SK-N-SH (cell line): Measurements from ENCODE around the gene SHLD2. TPM values are rescaled to one million over a fixed set of nuclear protein-coding genes. Genes with fewer than 3 reads are reported as not detected.
"Not testable (repeated sequence)": the region's sequence is repeated elsewhere in the genome, so short reads cannot be mapped to it uniquely, and the experiment has no call there.

Source experiments
- CTCF ChIA-PET: fragments of 300-600, 350-600 bp; formaldehyde crosslinking; extraction: SDS; loops from one replicate; lab custom pipeline; 2021; lab: Yijun Ruan, JAX
- POLR2A ChIA-PET: fragments of 350-600 bp; sonication (Branson Sonifier 250); formaldehyde crosslinking; extraction: SDS; loops from one replicate; lab custom pipeline; 2020; ENCODE audit warnings: antibody characterized with exemption, inconsistent platforms; lab: Yijun Ruan, JAX
- DNase-seq: peaks from one replicate; pipeline ENCODE4 v3.0.0; 2012
- H2AFZ ChIP-seq: fragments of 200-600 bp; sonication (generic); 2 replicates; pipeline ENCODE4 v1.8.1; 2016; ENCODE audit warnings: antibody characterized with exemption, mild to moderate bottlenecking, low read depth
- H3F3A ChIP-seq: fragments of 200-600 bp; sonication (generic); replicated peaks from 2 replicates; pipeline ENCODE3; 2016; ENCODE audit warnings: antibody characterized with exemption, mild to moderate bottlenecking; ENCODE audit not compliant: insufficient read depth
- H3K27ac ChIP-seq, 2 experiments: fragments of 200-500 bp in 1 of 2; fragments of 200-600 bp in 1 of 2; sonication (Bioruptor generic) in 1 of 2; sonication (generic), shearing (Covaris generic) in 1 of 2; 2 replicates each; pipeline versions ENCODE4 v1.5.1 to v1.6.1; 2014 to 2016; ENCODE audit warnings: low read depth in 2 of 2, inconsistent platforms in 1 of 2, low read length in 1 of 2, mild to moderate bottlenecking in 1 of 2, mixed read lengths in 1 of 2
- H3K27me3 ChIP-seq: fragments of 200-600 bp; sonication (generic), shearing (Covaris generic); 2 replicates; pipeline ENCODE4 v1.6.1; 2016; ENCODE audit warnings: mixed run types; ENCODE audit not compliant: insufficient read depth
- H3K36me3 ChIP-seq, 2 experiments: fragments of 200-500 bp in 1 of 2; fragments of 200-600 bp in 1 of 2; sonication (Bioruptor generic) in 1 of 2; sonication (generic) in 1 of 2; replicated peaks in 1 of 2; 2 replicates each; pipeline versions ENCODE3 to v1.5.1; 2014 to 2016; ENCODE audit warnings: low read length in 1 of 2, mild to moderate bottlenecking in 1 of 2; ENCODE audit not compliant: insufficient read depth in 2 of 2, control insufficient read depth in 1 of 2
- H3K4me1 ChIP-seq, 2 experiments: fragments of 200-500 bp in 1 of 2; fragments of 200-600 bp in 1 of 2; sonication (Bioruptor generic) in 1 of 2; sonication (generic), shearing (Covaris generic) in 1 of 2; 2 replicates each; pipeline versions ENCODE4 v1.5.1 to v1.6.1; 2014 to 2016; ENCODE audit warnings: low read depth in 1 of 2, low read length in 1 of 2, mixed run types in 1 of 2; ENCODE audit not compliant: insufficient read depth in 2 of 2, control insufficient read depth in 1 of 2
- H3K4me2 ChIP-seq: fragments of 200-600 bp; sonication (generic), shearing (Covaris generic); 2 replicates; pipeline ENCODE4 v1.6.1; 2017; ENCODE audit warnings: mixed run types
- H3K4me3 ChIP-seq, 2 experiments: fragments of 200-500 bp in 1 of 2; fragments of 200-600 bp in 1 of 2; sonication (Bioruptor generic) in 1 of 2; sonication (generic), shearing (Covaris generic) in 1 of 2; 2 replicates each; pipeline versions ENCODE4 v1.5.1 to v1.8.1; 2014 to 2016; ENCODE audit warnings: low read depth in 2 of 2, inconsistent platforms in 1 of 2, low read length in 1 of 2, mild to moderate bottlenecking in 1 of 2, mixed read lengths in 1 of 2, moderate library complexity in 1 of 2
- H3K79me2 ChIP-seq: fragments of 200-600 bp; sonication (generic); 2 replicates; pipeline ENCODE4 v1.8.1; 2017; ENCODE audit warnings: mild to moderate bottlenecking; ENCODE audit not compliant: insufficient read depth
- H3K9ac ChIP-seq: fragments of 200-600 bp; sonication (generic); 2 replicates; pipeline ENCODE4 v1.6.1; 2017; ENCODE audit warnings: mixed run types
- H3K9me2 ChIP-seq: fragments of 200-600 bp; sonication (generic); 2 replicates; pipeline ENCODE4 v1.6.1; 2017; ENCODE audit warnings: mixed run types
- H3K9me3 ChIP-seq: fragments of 200-600 bp; sonication (generic); 2 replicates; pipeline ENCODE4 v1.6.1; 2017; ENCODE audit warnings: mixed run types, mild to moderate bottlenecking, moderate library complexity
- H4K20me1 ChIP-seq: fragments of 200-600 bp; sonication (generic); 2 replicates; pipeline ENCODE4 v1.6.1; 2017; ENCODE audit warnings: mild to moderate bottlenecking, mixed run types; ENCODE audit not compliant: insufficient read depth
- WGBS: methylation state at CpG from one replicate; pipeline ENCODE4 v1.1.6; 2017; ENCODE audit warnings: low lambda C conversion rate; 5-methylcytosine and 5-hydroxymethylcytosine counted together
- polyA plus RNA-seq, 3 experiments: library from polyadenylated mRNA; depleted of rRNA; stranded (reverse); fragments of >200 nt; gene quantifications; 2 replicates each; pipeline ENCODE4 v1.2.3, GENCODE V29; 2012

SHLD2 gene
- polyA plus RNA-seq, 1 of the 3 experiments (the other 2 are of a cell fraction): 4.7 TPM

DNA sequence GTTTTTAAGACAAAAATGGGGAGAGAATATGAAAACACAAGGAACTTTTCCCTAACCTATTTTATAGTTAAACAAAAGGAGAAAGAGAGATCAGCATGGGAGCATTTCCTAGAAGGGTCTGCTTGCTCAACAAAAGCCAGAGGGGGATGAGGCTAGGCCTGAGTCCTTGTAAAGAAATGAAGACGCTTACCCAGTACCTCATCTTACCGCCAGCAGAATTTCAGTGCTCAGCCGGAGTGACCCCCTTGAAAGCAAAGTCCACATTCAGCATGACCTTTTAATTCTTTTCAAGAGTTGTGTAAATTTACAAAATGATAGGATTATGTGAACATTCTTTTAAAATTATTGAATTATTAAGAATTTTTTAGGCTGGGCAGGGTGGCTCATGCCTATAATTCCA, 82.6 kb downstream of the SHLD2 start:
- H3F3A ChIP-seq, H3K27ac ChIP-seq, POLR2A ChIA-PET, H3K27me3 ChIP-seq, H3K4me2 ChIP-seq, H3K9me3 ChIP-seq, H3K9me2 ChIP-seq, H3K9ac ChIP-seq, H2AFZ ChIP-seq, H3K79me2 ChIP-seq, H4K20me1 ChIP-seq, DNase-seq, H3K4me3 ChIP-seq, H3K4me1 ChIP-seq, CTCF ChIA-PET: not testable (repeated sequence)
- H3K36me3 ChIP-seq: peaks cover 0 to 14% of the 10 kb centered on the region in 2 experiments
- 100% methylated on average over 1 of the region's 3 CpGs for WGBS

DNA sequence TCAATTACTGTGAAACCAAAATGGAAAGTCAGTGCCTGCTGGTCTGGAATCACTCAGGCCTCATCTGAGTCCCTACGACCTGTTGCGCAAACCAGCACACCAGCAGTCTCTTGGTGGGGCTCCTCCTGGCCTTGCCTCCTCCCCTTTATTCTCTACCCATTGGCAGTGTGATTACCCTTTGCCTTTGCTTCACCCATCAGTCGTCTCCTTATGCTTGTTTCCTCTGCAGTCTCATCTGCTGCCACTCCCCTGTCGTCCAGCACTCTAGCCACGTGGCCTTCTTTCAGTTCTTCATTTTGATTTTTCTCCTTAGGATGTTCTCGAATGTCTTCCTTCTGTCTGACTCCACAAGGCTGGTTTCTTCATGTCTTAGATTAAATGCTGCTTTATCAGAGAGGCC, 89.4 kb downstream of the SHLD2 start:
- peaks cover 11 to 24% of the 10 kb centered on the region in 2 experiments for H3K36me3 ChIP-seq
- H2AFZ ChIP-seq, H3K9me3 ChIP-seq, H3K4me1 ChIP-seq, DNase-seq, H3K9ac ChIP-seq, H3K9me2 ChIP-seq, H4K20me1 ChIP-seq, H3F3A ChIP-seq, H3K4me3 ChIP-seq, H3K27me3 ChIP-seq, H3K27ac ChIP-seq, POLR2A ChIA-PET, H3K79me2 ChIP-seq, CTCF ChIA-PET, H3K4me2 ChIP-seq: not testable (repeated sequence)
- 95% methylated on average over 6 of the region's 6 CpGs for WGBS

- H3K27me3 ChIP-seq, H4K20me1 ChIP-seq, H3K9ac ChIP-seq, H3K4me3 ChIP-seq, H3K4me1 ChIP-seq, H3K27ac ChIP-seq, H3F3A ChIP-seq, CTCF ChIA-PET, H3K4me2 ChIP-seq, H3K9me2 ChIP-seq, H3K9me3 ChIP-seq, H2AFZ ChIP-seq, POLR2A ChIA-PET, H3K79me2 ChIP-seq, DNase-seq: not testable (repeated sequence)
- peaks cover 11 to 21% of the 10 kb centered on the region in 2 experiments for H3K36me3 ChIP-seq
- 100% methylated on average over 4 of the region's 4 CpGs for WGBS
Observed at GRCh38 chr10:87186016-87186415, 91.0 kb downstream of the SHLD2 start.

- CTCF ChIA-PET, H3K79me2 ChIP-seq, POLR2A ChIA-PET, H3K27ac ChIP-seq, H3K4me3 ChIP-seq, H2AFZ ChIP-seq, H4K20me1 ChIP-seq, H3K27me3 ChIP-seq, H3K4me2 ChIP-seq, DNase-seq, H3K9me2 ChIP-seq, H3K4me1 ChIP-seq, H3K9me3 ChIP-seq, H3F3A ChIP-seq, H3K9ac ChIP-seq: not testable (repeated sequence)
- H3K36me3 ChIP-seq: peaks cover 11 to 17% of the 10 kb centered on the region in 2 experiments
- 96% methylated on average over 3 of the region's 3 CpGs for WGBS
Observed at GRCh38 chr10:87187573-87187972, 92.6 kb downstream of the SHLD2 start.

GRCh38 chr10:87191841-87192240, 96.8 kb downstream of the SHLD2 start:
- H3K9me3 ChIP-seq, H3K27ac ChIP-seq, CTCF ChIA-PET, H3K9me2 ChIP-seq, H3K4me2 ChIP-seq, POLR2A ChIA-PET, H3K79me2 ChIP-seq, H3K4me1 ChIP-seq, H3F3A ChIP-seq, H3K27me3 ChIP-seq, H3K9ac ChIP-seq, H4K20me1 ChIP-seq, H3K4me3 ChIP-seq, H2AFZ ChIP-seq, DNase-seq: not testable (repeated sequence)
- peaks cover 10 to 17% of the 10 kb centered on the region in 2 experiments for H3K36me3 ChIP-seq
- WGBS: 94% methylated on average over 3 of the region's 3 CpGs

DNA sequence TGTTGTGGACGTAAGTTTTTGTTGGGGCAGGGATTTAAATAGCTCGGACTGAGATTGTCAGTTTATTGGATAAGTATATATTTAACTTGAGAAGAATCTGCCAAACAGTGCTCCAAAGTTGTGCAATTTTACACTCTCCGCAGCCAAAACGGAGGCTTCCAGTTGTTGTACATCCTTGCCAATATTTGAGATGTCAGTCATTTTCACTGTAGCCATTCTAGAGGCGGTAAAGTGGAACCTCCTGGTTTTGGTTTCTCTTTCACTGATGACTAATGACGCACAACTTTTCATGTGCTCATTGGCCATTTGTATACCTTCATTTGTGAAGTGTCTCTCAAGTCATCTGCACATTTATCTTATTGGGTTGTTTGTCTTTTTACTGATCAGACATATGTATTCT, 105.9 kb downstream of the SHLD2 start:
- H3K79me2 ChIP-seq, H3K4me1 ChIP-seq, H3F3A ChIP-seq, H3K36me3 ChIP-seq, H3K27ac ChIP-seq, H3K4me2 ChIP-seq, H3K9me2 ChIP-seq, CTCF ChIA-PET, POLR2A ChIA-PET, H3K9me3 ChIP-seq, H3K27me3 ChIP-seq, H3K9ac ChIP-seq, H4K20me1 ChIP-seq, DNase-seq, H3K4me3 ChIP-seq, H2AFZ ChIP-seq: not testable (repeated sequence)
- 94% methylated on average over 6 of the region's 6 CpGs for WGBS

DNA sequence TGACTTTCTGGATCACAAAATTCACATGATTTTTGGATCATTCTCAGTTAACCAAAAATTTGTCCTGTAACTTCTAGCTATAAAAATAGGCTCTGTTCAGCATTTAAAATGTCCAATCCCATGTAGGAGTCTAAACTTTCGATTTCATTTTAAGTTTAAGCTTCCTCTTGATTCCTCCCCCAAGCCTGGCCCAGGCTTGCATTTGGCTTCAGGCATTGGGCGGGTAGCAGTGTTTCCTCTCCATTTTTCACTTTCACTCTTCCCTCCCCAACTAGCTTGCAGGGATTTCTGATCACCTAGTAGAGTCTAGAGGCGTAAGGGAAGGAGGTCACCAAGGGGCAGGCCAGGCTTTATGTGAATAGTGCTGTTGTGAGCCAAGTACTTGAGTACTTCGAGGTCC, 109.8 kb downstream of the SHLD2 start:
- H3K4me2 ChIP-seq, H2AFZ ChIP-seq, DNase-seq, H3K4me1 ChIP-seq, H3K4me3 ChIP-seq, H3K36me3 ChIP-seq, H3K9ac ChIP-seq, H3K27me3 ChIP-seq, H4K20me1 ChIP-seq, POLR2A ChIA-PET, H3F3A ChIP-seq, H3K9me2 ChIP-seq, H3K27ac ChIP-seq, H3K79me2 ChIP-seq, CTCF ChIA-PET, H3K9me3 ChIP-seq: not testable (repeated sequence)
- WGBS: 92% methylated on average over 3 of the region's 4 CpGs
